ENCODE data around the gene SPTB.
A peak's percentile ranks its signal among the peaks of the same experiment; 100 is the strongest.

Gene SPTB

GRCh38 chr14:64848239-64848638, 31.5 kb downstream of the SPTB start:
- DNase-seq = no peak

- no peak for DNase-seq
Observed at GRCh38 chr14:64846319-64846718, 33.4 kb downstream of the SPTB start.

GRCh38 chr14:64845878-64846277, 33.8 kb downstream of the SPTB start:
- no peak for DNase-seq

GRCh38 chr14:64844969-64845536, 34.7 kb downstream of the SPTB start:
- DNase-seq = no peak

- no peak for DNase-seq
Observed at GRCh38 chr14:64844272-64844671, 35.4 kb downstream of the SPTB start.

- DNase-seq = no peak
Observed at GRCh38 chr14:64843548-64843947, 36.2 kb downstream of the SPTB start.

DNA sequence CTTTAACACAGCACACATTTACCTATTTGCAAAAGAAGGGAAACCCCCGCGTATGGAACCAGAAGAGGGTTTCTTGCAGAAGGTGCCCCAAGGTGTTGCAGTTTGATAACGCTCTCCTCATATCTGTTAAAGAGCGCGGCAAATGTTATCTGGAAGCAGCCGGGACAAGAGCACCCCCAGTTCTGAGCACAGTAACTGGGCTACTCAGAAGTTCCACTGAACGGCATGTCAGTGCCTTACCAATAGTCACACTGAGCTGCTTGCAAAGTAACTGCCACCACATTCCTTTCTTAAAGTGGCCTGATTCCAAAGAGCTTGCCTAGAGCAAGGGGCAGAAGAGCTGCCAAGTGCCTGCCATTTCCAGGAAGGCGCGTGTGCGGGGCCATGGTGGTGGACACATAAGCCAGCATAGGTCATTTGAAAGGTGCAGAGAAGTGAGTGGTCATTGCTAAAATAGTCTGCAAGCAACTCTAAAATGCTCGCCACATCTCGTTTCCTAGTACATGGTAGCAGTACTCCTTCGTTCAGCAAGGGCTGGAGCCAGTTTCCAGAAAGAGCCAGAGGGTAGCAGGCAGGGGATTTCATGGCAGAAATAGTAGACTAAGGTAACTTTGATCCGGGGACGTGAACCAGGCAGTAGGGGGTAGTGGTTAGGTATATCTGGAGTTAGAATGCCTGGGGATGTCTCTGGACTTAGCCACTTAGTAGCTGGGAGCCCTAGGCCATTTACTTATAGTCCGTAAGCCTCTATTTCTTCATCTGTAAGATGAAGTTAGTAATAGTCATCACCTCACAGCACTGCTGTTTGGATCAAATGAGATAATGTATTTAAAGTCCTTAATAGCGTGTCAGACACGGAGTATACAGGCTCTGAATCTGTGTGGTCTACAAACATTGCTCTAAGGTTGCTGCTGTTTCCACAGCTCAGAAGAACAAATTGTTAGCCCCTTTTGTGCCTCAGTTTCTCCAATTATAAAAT, 37.6 kb downstream of the SPTB start:
- DNase-seq = no peak

DNA sequence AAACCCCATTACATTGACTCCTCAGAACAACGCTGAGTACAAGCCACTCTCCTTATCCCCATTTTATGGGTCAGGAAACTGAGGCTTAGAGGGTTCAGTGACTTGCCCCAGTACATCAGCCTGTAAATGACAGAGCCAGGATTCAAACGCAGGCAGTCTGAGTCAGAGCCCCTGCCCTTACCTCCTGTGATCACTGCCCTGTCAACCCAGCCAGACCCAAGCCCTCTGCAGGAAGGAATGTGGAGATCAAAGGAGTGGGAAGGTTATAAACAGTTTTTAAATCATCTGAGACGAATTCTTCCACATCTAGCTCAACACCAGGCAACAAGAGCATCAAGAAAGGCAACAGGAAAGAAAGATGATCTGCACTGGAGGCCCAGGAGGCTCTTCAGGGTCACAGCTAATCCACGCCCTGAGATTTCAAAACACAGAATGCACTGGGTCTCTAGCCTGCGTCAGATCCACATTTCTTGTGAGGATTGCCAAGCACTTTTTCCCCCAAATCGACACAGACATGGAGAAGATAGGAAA, 38.5 kb downstream of the SPTB start:
- DNase-seq = no peak

DNA sequence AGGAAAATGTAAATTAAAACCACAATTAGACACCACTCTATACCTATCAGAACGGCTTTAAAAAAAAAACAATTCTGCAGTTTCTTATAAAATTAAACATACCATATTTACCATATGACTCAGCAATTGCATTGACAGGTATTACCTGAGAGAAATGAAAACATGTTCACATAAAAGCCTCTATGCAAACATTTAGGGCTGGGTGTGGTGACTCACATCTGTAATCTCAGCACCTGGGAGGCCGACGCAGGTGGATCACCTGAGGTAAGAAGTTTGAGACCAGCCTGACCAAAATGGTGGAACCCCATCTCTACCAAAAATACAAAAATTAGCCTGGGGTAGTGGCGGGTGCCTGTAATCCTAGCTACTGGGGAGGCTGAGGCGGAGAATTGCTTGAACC, 41.1 kb downstream of the SPTB start:
- DNase-seq = no peak

- DNase-seq = no peak
Observed at GRCh38 chr14:64835431-64835830, 44.3 kb downstream of the SPTB start.

DNA sequence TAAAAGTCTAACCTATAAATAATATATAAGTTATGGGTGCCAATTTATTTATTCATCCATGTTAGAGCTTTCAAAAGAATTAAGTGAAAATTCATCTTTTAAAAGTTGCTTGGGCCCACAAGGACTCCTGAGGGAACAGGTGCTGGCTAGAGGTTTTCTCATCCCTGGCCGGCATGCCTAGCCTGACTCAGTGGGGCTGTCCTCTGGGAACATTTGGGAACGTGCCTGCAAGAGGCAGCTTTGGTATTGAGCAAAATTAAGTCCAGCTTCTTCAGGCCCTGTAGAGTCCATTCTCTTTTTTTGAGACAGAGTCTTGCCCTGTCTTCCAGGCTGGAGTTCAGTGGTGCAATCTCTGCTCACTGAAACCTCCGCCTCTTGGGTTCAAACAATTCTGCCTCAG, 44.7 kb downstream of the SPTB start:
- DNase-seq = no peak

- no peak for DNase-seq
Observed at GRCh38 chr14:64831419-64831818, 48.3 kb downstream of the SPTB start.

- no peak for DNase-seq
Observed at GRCh38 chr14:64830961-64831360, 48.7 kb downstream of the SPTB start.

DNA sequence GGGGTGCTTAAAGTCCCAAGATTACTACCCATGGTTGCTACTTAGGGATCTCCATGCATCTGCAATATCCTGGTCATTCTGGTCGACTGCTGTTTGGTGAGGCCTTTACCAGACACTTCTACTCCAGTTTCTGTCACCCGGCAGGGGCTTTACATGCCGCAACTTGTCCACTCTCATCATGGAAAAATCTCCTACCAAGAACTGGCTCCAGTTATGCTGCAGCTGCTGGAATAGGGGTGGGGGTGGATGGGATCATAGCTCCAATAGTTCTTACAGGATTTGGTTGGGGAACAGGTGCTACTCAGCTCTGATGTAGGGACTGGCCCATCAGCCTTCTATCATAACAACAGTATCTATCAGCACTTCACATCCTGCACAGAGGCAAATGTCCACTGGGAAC, 51.6 kb downstream of the SPTB start:
- no peak for DNase-seq

DNA sequence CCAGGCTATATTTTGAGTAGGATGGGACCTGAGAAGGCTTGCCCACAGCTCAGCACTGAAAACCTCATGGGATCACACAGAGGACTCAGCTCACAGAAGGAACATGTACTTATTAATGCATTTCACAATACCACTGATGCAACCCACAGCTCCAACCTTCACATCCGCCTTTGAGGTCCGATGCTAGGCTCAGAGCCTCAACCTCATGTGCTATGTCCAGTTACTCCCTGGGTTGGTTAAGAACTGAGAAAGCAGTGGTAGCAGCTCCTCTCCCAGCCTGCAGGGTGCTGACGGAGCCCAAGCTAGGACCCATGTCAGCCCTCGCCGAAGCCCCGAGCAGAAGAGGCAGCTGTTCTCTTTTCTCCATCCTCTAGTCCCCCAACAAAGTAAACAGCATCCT, 52.9 kb downstream of the SPTB start:
- DNase-seq = no peak

- DNase-seq = no peak
Observed at GRCh38 chr14:64826333-64826732, 53.4 kb downstream of the SPTB start.

DNA sequence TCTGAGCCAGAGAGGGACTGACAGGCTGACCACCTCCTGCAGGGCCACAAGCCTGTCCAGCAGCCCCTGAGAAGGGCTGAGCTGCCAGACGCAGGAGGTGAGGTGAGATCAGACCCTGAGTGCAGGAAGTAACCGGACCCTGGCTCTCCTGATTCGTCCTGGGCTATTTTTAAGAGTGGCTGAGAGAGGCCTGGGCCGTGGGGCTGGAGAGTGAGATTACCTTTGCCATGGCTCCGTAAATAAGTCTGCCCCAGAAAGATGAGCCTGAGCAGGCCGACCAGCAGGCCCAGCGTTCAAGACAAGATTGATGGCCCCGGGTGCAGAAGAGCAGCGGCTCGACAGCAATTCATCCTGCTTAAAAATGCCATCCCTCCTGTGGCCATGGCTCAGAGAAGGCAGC, 54.2 kb downstream of the SPTB start:
- DNase-seq = no peak

DNA sequence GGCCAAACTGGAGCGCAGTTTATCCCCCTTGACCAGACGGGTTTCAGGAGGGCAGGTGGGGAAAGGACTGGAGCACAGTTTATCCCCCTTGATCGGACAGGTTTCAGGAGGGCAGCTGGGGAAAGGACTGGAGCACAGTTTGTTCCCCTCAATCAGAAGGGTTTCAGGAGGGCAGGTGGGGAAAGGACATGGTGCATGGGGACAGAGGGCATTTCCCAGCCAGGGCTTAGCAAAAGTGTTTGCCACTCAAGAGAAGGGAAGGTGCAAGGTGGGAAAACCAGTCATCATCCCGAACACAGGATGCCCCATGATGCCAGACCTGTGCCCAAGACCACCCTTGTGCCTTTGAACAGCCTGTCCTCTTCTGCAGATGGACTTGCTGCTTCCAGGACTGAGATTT, 54.7 kb downstream of the SPTB start:
- no peak for DNase-seq

GRCh38 chr14:64824471-64824870, 55.2 kb downstream of the SPTB start:
- DNase-seq = no peak

GRCh38 chr14:64823305-64823861, 56.3 kb downstream of the SPTB start:
- DNase-seq = peak; percentile 74

- DNase-seq = no peak
Observed at GRCh38 chr14:64821651-64822050, 58.1 kb downstream of the SPTB start.

DNA sequence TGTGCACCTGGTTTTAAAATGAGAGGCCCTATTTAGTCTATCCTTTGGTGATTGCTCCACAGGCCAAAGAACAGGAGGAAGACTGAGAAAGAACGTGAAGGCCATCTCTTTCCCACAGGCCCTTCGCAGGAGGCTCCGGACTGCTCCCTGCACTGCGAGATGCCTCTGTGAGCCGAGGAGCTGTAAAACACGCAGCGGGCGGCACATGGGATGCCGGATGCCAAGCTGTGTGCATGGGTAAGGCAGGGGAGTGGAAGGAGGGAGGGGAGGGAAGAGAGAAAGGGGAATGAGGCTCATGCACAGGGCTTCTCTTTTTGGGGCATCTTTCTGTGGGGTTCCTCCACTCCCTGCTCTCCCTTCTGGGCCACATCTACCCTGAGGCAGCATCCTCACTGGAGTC, 61.6 kb downstream of the SPTB start:
- DNase-seq = no peak

GRCh38 chr14:64817631-64818030, 62.1 kb downstream of the SPTB start:
- no peak for DNase-seq

DNA sequence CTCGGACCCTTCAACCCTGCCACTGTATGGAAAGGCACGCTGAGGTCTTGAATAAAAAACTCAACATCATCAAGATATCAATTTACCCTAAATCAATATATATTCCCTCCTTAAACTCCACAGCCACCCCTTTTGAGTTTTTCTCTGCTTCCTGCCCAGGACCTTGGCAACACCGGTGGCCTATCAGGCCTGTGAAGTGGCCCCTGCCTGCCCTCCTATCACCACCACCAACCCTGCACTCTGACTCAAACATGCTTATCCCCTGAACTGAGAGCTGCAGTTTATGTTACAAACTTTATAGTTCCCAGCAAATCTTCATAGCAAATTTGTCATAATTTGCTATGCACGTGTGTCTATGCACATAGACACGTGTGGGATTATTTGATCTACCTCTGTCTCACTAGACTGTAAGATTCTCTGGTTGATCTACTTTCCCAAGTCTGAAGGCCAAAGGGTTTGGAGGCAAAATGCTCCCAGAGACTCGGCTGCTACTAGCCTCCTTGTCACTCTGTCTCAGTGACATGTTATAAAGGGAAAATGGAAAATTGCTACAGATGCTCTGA, 63.4 kb downstream of the SPTB start:
- no peak for DNase-seq
